ENCODE results near the gene PAK6.

The PAK6 gene

GRCh38 chr15:40241269-40242212, 2.7 kb downstream of the PAK6 start:
- no peak for DNase-seq (ENCODE audit: low read depth, low spot score)

- no peak for DNase-seq (ENCODE audit: low read depth, low spot score)
Observed at GRCh38 chr15:40242213-40242599, 3.3 kb downstream of the PAK6 start.

GRCh38 chr15:40242601-40243000, 3.7 kb downstream of the PAK6 start:
- DNase-seq (ENCODE audit: low read depth, low spot score), result no peak

GRCh38 chr15:40243126-40243810, 4.4 kb downstream of the PAK6 start:
- DNase-seq (ENCODE audit: low read depth, low spot score), result no peak

GRCh38 chr15:40244961-40245523, 6.2 kb downstream of the PAK6 start:
- no peak for DNase-seq (ENCODE audit: low read depth, low spot score)

GRCh38 chr15:40245666-40246450, 7.0 kb downstream of the PAK6 start:
- DNase-seq (ENCODE audit: low read depth, low spot score), result no peak

- no peak for DNase-seq (ENCODE audit: low read depth, low spot score)
Observed at GRCh38 chr15:40246496-40247280, 7.8 kb downstream of the PAK6 start.

- DNase-seq (ENCODE audit: low read depth, low spot score), result no peak
Observed at GRCh38 chr15:40247406-40247971, 8.6 kb downstream of the PAK6 start.

- DNase-seq (ENCODE audit: low read depth, low spot score), result no peak
Observed at GRCh38 chr15:40248006-40248783, 9.3 kb downstream of the PAK6 start.

- no peak for DNase-seq (ENCODE audit: low read depth, low spot score)
Observed at GRCh38 chr15:40249477-40250303, 10.8 kb downstream of the PAK6 start.

GRCh38 chr15:40250304-40250656, 11.4 kb downstream of the PAK6 start:
- no peak for DNase-seq (ENCODE audit: low read depth, low spot score)

GRCh38 chr15:40250771-40251483, 12.1 kb downstream of the PAK6 start:
- no peak for DNase-seq (ENCODE audit: low read depth, low spot score)

- DNase-seq (ENCODE audit: low read depth, low spot score), result no peak
Observed at GRCh38 chr15:40251486-40252140, 12.8 kb downstream of the PAK6 start.

- no peak for DNase-seq (ENCODE audit: low read depth, low spot score)
Observed at GRCh38 chr15:40252141-40252437, 13.2 kb downstream of the PAK6 start.

GRCh38 chr15:40252438-40253166, 13.7 kb downstream of the PAK6 start:
- peak; percentile 55 for DNase-seq (ENCODE audit: low read depth, low spot score)

GRCh38 chr15:40253167-40253790, 14.4 kb downstream of the PAK6 start:
- no peak for DNase-seq (ENCODE audit: low read depth, low spot score)

- DNase-seq (ENCODE audit: low read depth, low spot score), result no peak
Observed at GRCh38 chr15:40254452-40254851, 15.6 kb downstream of the PAK6 start.

Measured in astrocyte of the hippocampus (primary cell).